Lower leg skin (tissue), 4 donors: ENCODE data around the gene RHBDD2. TPM values are rescaled to one million over a fixed set of nuclear protein-coding genes. Genes with fewer than 3 reads are reported as not detected.
"Not testable (repeated sequence)": the region's sequence is repeated elsewhere in the genome, so short reads cannot be mapped to it uniquely, and the experiment has no call there.

Source experiments
- DNase-seq, 2 donors: peaks; one replicate each; pipeline ENCODE4 v3.0.0-alpha.2; 2019; ENCODE audit warnings: low spot score in 2 of 2
- H3K4me3 ChIP-seq: fragments of 200-600 bp; sonication (generic); 2 replicates; pipeline ENCODE4 v1.5.1; 2017; ENCODE audit warnings: mild to moderate bottlenecking, low read depth; ENCODE audit not compliant: poor library complexity, severe bottlenecking
- POLR2A ChIP-seq, 2 donors: fragments of 450-650 bp; IDR thresholded peaks; one replicate each; pipeline ENCODE4 v1.6.1; 2016 to 2017; ENCODE audit warnings: antibody characterized with exemption in 2 of 2, mild to moderate bottlenecking in 1 of 2, moderate library complexity in 1 of 2
- WGBS, 2 donors: methylation state at CpG; one replicate each; pipeline ENCODE4 v1.1.5; 2018; 5-methylcytosine and 5-hydroxymethylcytosine counted together
- intact Hi-C: fragments of 100-400 bp; cut with DNase I; formaldehyde crosslinking; loops from one replicate; pipeline ENCODE4 v1.15.0; 2023; ENCODE audit warnings: low total_unique reads
- total RNA-seq, 4 donors: library from RNA; depleted of rRNA; stranded (reverse); fragments of >200 nt; gene quantifications; one replicate each; pipeline ENCODE4 v1.1.0, GENCODE V29; 2016
- TF ChIP-seq, protein P1 (sequence below), 3 donors: fragments of 450-650 bp; IDR thresholded peaks; one replicate each; pipeline ENCODE4 v1.5.1; 2016; ENCODE audit warnings: antibody characterized with exemption in 3 of 3, mild to moderate bottlenecking in 3 of 3, moderate library complexity in 2 of 3

The RHBDD2 gene
- total RNA-seq, 4 donors from 2014 or later, result 34.7 to 50.0 (median 41.4) TPM

DNA sequence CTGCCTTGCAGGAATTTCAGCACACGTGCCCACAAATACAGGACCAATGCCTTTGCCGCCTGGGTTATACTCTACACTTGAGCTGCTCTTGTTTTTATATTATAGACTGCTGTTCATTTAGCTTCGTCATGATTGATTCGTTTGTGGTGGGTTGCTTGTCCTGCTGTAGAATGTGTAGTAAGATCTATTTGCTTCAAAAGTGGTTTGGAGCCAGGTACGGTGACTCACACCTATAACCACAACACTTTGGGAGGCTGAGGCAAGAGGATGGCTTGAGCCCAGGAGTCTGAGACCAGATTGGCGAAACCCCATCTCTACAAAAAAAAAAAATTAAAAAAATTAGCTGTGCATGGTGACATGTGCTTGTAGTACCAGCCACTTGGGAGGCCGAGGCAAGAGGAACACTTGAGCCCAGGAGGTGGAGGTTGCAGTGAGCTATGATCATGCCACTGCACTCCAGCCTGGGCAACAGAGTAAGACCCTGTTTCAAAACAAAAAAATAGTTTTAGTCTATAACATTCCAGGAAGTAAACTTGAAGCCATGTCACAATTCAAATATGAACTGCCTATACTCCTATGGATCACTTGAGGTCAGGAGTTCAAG, 9.0 kb upstream of the RHBDD2 start:
- H3K4me3 ChIP-seq, result no peak overlapping the region
- 70 to 74% methylated on average over 7 of the region's 7 CpGs for WGBS, 2 donors
- no peak for DNase-seq
- intact Hi-C loops, result loop anchor here (5.0 to 10.0 kb wide), 3 partner anchors 55 to 265 kb away; no protein-coding TSS in a partner anchor
- no peak for TF ChIP-seq POLR2A (IDR thresholded peaks at IDR 0.05)
- TF ChIP-seq, protein P1, sequence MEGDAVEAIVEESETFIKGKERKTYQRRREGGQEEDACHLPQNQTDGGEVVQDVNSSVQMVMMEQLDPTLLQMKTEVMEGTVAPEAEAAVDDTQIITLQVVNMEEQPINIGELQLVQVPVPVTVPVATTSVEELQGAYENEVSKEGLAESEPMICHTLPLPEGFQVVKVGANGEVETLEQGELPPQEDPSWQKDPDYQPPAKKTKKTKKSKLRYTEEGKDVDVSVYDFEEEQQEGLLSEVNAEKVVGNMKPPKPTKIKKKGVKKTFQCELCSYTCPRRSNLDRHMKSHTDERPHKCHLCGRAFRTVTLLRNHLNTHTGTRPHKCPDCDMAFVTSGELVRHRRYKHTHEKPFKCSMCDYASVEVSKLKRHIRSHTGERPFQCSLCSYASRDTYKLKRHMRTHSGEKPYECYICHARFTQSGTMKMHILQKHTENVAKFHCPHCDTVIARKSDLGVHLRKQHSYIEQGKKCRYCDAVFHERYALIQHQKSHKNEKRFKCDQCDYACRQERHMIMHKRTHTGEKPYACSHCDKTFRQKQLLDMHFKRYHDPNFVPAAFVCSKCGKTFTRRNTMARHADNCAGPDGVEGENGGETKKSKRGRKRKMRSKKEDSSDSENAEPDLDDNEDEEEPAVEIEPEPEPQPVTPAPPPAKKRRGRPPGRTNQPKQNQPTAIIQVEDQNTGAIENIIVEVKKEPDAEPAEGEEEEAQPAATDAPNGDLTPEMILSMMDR (IDR thresholded peaks at IDR 0.05), result no peak

DNA sequence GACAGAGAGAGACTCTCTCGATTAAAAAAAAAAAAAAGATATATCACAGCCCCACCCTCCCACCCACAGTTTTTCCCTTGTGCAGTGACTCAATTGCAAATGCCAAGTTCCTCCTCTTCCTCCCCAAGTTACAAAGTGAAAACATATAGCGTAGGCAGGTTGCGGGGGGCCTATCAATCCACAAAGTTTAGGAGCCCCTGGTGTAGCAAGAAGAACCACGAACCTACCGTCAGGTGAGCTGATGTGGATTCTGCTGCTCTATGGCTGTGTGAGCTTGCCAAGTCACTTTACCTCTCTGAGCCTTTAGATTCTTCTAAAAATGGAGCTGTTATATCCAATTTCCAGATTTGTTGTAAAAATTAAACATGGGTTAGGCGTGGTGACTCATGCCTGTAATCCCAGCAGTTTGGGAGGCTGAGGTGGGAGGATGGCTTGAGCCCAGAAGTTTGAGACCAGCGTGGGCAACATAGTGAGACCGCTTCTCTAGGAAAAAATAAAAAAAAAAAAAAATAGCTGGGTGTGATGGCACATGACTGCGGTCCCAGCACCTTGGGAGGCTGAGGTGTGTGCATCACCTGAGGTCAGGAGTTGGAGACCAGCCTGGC, 8.2 kb upstream of the RHBDD2 start:
- TF ChIP-seq POLR2A (IDR thresholded peaks at IDR 0.05), result no peak
- TF ChIP-seq, protein P1 (IDR thresholded peaks at IDR 0.05), result no peak
- H3K4me3 ChIP-seq, result no peak overlapping the region
- DNase-seq, result no peak
- 84 to 86% methylated on average over 9 of the region's 9 CpGs for WGBS, 2 donors
- intact Hi-C loops, result no loop called here

DNA sequence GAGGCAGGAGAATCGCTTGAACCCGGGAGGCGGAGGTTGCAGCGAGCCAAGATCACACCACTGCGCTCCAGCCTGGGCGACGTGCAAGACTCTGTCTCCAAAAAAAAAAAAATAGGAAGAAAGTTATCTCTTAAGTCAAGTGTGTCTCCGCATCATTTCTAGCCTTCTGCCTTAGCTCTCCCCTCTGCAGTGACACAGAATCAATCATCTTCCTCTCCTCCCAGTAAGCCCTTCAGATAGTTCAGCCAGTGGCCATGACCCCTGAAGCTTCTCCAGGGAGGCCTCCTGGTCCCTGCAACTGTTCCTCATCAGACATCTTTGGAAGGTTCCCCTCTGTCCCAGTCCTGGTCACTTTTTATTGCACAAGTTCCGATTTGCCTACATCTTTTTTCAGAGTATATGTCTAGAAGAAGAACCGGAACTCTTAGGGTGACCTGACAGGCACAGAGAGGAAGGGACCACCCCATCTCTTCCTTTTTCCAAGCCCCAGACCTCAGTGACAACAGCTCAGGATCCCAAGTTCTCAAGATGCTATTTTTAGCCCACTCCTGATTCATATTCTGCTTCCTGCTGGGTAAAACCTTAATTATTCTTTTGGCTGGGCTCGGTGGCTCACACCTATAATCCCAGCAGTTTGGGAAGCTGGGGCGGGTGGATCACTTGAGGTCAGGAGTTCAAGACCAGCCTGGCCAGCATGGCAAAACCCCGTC, 6.6 kb upstream of the RHBDD2 start:
- TF ChIP-seq, protein P1 (IDR thresholded peaks at IDR 0.05), result no peak
- TF ChIP-seq POLR2A (IDR thresholded peaks at IDR 0.05), result no peak
- DNase-seq, result no peak
- WGBS, 2 donors, result 58 to 68% methylated on average over 13 of the region's 13 CpGs
- H3K4me3 ChIP-seq, result no peak overlapping the region
- intact Hi-C loops, result no loop called here

DNA sequence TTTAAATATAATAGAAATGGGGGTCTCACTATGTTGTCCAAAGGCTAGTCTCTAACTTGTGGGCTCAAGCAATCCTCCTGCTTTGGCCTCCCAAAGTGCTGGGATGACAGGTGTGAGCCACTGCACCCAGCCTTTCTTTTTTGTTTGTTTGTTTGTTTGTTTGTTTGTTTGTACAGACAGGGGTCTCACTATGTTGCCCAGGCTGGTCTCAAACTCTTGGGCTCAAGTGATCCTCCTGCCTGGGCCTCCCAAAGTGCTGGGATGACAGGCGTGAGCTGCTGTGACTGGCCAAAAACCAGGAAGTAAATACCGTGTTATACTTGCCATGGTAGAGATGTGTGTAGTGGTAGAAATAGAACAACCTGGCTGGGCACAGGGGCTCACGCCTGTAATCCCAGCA, 4.7 kb upstream of the RHBDD2 start:
- 82 to 83% methylated on average over 3 of the region's 3 CpGs for WGBS, 2 donors
- intact Hi-C loops, result not testable (repeated sequence)

DNA sequence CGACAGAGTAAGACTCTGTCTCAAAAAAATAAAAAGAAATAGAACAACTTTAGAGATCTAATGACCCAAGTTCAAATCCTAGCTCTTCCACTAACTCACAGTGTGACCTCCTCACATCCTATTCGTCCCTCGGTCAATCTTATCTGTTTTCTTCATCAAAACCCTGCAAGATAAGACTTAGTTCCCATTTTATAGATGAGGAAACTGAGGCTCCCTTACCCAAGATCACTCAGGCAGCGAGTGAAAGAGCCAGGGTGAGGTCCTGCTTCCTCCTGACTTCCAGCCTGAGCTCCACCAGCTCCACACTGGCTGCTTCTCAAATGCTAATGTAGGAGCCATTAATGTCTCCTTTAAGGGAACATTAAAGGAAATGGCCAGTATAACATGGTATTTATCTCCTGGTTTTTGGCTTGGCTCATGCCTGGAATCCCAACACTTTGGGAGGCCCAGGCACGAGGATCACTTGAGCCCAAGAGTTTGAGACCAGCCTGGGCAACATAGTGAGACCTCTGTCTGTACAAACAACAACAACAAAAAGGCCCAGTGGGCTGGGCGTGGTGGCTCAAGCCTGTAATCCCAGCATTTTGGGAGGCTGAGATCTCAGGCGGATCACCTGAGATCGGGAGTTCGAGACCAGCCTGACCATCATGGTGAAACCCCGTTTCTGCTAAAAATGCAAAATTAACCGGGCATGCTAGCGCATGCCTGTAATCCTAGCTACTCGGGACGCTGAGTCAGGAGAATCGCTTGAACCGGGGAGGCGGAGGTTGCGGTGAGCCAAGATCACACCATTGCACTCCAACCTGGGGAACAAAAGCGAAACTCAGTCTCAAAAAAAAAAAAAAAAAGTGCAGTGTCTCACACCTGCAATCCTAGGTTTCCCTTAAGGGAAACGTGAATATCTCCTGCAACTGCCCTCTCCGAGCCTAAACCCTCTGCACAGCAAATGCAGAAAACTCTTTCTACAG, 3.4 kb upstream of the RHBDD2 start:
- H3K4me3 ChIP-seq, result no peak overlapping the region
- intact Hi-C loops, result no loop called here
- WGBS, 2 donors, result 62 to 69% methylated on average over 21 of the region's 21 CpGs
- no peak for DNase-seq
- no peak for TF ChIP-seq POLR2A (IDR thresholded peaks at IDR 0.05)
- TF ChIP-seq, protein P1 (IDR thresholded peaks at IDR 0.05), result no peak

More for the DNA sequence above, 4.7 kb upstream of the RHBDD2 start:
- not testable (repeated sequence) for H3K4me3 ChIP-seq, DNase-seq
